Dermis microvascular lymphatic vessel endothelial cell (primary cell): ENCODE data around the gene POLR3C. TPM values are rescaled to one million over a fixed set of nuclear protein-coding genes. Genes with fewer than 3 reads are reported as not detected.

Source experiments
- total RNA-seq: library from RNA; depleted of rRNA; stranded (reverse); fragments of >200 nt; gene quantifications from 2 replicates; pipeline ENCODE4 v1.2.1, GENCODE V29; 2014

Gene POLR3C
- total RNA-seq, 1 donor from 2014 or later: 21.2 TPM

Other genes starting within 250 kb of the POLR3C start
- 17.3 and 17.5 TPM in 2 replicates for gene GPR89A, start 216.2 kb upstream of the POLR3C start, total RNA-seq
- 0.13 TPM in 1 of 2 replicates, not detected in the other for gene PDZK1, start 116.8 kb upstream of the POLR3C start, total RNA-seq
- not detected in 2 replicates for gene CD160, start 104.7 kb upstream of the POLR3C start, total RNA-seq
- gene RNF115, start 105 bp upstream of the POLR3C start, total RNA-seq: 10.4 and 12.8 TPM in 2 replicates
- gene NUDT17, start 21.4 kb downstream of the POLR3C start, total RNA-seq: 1.9 and 2.8 TPM in 2 replicates
- gene PIAS3, start 34.9 kb downstream of the POLR3C start, total RNA-seq: 4.5 and 6.4 TPM in 2 replicates
- under 0.01 TPM in 2 replicates for gene ANKRD35, start 61.7 kb downstream of the POLR3C start, total RNA-seq
- 1.6 and 4.9 TPM in 2 replicates for gene ITGA10, start 85.8 kb downstream of the POLR3C start, total RNA-seq
- 27.5 and 32.1 TPM in 2 replicates for gene PEX11B, start 94.5 kb downstream of the POLR3C start, total RNA-seq
- gene RBM8A, start 103.3 kb downstream of the POLR3C start, total RNA-seq: 60.6 and 82.2 TPM in 2 replicates
- 21.1 and 26.0 TPM in 2 replicates for gene LIX1L, start 133.8 kb downstream of the POLR3C start, total RNA-seq
- under 0.01 TPM in 2 replicates for gene ANKRD34A, start 140.4 kb downstream of the POLR3C start, total RNA-seq
- 12.4 and 12.6 TPM in 2 replicates for gene POLR3GL, start 140.5 kb downstream of the POLR3C start, total RNA-seq
- gene TXNIP, start 172.4 kb downstream of the POLR3C start, total RNA-seq: 47.5 and 53.2 TPM in 2 replicates
- not detected in 2 replicates for gene HJV, start 197.5 kb downstream of the POLR3C start, total RNA-seq